NCI-H1092 (cell line): ENCODE results near the gene ATP11B.
"Not testable (repeated sequence)": the region's sequence is repeated elsewhere in the genome, so short reads cannot be mapped to it uniquely, and the experiment has no call there.

ENCODE experiments used
- DNase-seq: peaks from one replicate; lab custom pipeline; 2025; lab: John Stamatoyannopoulos, UW

ATP11B gene

DNA sequence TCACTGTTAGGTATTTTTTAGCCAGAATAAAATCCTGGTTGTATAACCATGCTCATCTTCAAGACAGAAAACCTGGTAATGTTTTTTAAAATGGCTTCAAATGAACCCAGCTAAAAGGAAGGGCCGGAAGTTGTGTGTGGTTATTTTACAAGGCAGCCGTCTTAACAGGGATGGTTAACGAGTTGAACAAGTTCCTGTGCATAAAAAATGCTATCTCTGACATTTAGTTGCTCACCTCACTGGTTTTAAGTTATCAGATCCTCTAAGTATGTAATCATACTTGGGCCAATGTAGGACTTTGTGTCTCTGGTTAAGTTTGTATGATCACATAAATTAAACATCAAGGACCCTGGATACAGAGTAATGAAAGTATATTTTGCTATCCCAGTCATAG lies 2.1 kb downstream of the ATP11B start:
- no peak for DNase-seq

DNA sequence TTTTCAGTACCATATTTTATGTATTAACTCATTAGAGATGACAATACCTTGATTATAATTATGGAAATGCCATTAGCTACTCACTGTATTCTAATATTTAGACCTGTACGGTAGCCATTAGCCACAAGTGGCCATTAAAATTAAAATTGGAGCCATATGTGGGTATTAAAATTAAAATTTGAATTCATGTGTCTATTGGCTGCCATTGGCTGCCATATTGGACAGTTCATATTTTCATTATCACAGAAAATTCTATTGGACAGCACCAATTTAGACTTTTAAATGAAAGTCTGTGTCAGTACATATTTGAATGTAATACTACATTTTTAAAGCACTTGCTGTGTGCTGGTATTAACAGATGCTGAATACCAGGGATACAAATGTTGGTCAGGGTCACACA lies 3.0 kb downstream of the ATP11B start:
- DNase-seq: no peak

DNA sequence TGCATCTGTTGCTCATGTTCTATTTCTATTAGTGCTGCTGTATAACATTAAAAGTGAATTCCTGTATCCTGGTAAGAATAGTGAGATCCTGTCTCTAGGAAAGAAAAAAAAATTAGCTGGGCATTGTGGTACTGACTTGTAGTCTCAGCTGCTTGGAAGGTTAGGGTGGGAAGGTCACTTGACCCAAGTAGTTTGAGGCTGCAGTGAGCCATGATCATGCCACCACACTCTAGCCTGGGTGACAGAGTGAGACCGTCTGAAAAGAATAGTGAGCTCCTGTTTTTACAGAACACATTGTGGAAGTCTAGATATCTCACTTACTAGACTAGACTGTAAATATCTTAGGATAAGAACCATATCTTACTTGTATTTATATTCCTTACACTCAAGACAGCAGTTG lies 4.6 kb downstream of the ATP11B start:
- DNase-seq: no peak

GRCh38 chr3:182799143-182799542 lies 5.8 kb downstream of the ATP11B start:
- not testable (repeated sequence) for DNase-seq

- DNase-seq: no peak
Observed at GRCh38 chr3:182800508-182800907, 7.2 kb downstream of the ATP11B start.

- DNase-seq: no peak
Observed at GRCh38 chr3:182802413-182803390, 9.4 kb downstream of the ATP11B start.

DNA sequence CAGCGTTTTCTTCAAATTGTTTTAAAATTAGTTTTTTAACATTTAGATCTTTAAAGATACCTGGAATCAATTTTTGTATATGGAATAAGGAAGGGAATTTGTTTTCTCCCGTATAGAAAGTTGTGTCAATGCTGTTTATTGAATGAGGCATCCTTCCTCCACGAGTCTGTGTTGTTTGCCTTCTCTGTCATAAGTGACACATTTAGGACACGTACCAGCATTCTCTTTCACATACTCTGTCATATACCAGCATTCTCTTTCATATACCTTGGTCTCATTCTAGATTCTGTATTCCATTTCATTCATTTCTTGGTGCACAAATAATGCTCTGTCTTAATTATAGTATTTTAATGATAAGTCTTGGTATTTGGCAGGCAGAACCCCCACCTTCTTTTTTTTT lies 10.3 kb downstream of the ATP11B start:
- DNase-seq: no peak

DNA sequence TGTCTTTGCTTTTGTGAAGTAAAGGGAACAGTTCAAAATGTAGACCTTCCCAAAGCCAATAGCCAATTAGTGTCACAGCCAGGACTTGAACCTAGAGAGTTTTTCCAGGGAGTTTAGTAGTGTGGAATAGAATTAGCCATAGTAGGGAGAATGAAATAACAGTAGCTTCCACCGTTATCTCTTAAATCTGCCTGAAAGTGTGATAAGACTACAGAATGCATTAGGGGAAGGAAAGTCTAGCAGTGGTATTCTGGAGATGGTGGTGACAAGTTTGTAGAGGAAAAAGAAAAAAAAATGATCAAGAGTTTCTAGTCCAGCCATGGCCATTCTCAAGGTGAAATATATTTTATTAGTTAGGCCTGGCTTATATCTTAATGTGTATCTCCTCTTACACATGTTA lies 13.8 kb downstream of the ATP11B start:
- no peak for DNase-seq

DNA sequence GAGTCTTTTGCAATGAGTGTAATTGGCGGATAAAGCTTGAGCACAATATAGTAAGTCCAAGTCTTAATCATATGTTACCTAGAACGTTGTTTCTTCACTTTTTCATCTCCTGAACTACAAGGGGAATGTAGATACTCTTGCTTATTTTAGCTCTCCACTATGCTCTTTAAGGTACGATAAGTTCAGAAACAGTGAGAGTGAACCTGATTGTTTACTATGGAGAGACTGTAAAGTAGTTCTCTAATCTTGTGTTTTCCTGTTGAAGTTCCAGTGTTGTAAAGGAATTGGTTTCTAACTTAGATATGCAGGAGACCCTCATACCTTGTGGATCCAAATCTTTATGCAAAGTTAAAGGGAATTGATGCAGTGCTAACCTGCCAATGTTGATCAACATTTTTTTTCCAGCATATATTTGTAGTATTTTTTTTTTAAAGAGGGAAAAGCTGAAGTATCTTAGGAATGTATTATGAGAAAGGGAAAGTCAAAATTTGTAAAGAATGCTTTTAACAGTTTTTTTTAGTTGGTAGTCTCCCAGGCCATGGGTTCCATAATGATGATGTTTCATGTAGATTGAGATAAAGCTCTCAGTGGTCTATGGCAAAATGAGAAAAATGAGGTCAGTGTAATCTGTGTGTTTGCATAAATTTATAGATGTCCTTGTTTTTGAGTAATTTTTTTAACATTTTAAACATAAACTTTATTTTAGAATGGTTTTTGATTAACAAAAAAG lies 14.9 kb downstream of the ATP11B start:
- DNase-seq: no peak

DNA sequence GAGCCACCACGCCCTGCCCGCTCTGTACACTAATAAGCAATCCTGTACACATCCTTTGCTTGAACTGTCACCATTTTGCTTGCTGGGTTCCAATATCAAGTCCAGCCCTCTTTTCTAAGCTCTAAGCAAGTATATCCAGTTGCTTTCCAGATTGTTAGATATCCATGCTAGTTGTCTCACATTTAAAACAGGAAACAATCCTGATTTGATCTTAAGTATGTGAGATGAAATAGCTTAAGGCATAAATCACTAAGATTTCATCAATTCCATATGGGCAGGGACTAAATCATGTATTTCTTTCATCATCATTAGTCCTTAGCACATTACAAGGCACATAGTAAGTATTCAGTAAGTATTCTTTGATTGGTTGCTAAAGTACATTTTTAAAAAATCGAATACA lies 16.2 kb downstream of the ATP11B start:
- DNase-seq: no peak

- DNase-seq: no peak
Observed at GRCh38 chr3:182810574-182811268, 17.4 kb downstream of the ATP11B start.

GRCh38 chr3:182811269-182811596 lies 17.9 kb downstream of the ATP11B start:
- no peak for DNase-seq

- no peak for DNase-seq
Observed at GRCh38 chr3:182812123-182812522, 18.8 kb downstream of the ATP11B start.

DNA sequence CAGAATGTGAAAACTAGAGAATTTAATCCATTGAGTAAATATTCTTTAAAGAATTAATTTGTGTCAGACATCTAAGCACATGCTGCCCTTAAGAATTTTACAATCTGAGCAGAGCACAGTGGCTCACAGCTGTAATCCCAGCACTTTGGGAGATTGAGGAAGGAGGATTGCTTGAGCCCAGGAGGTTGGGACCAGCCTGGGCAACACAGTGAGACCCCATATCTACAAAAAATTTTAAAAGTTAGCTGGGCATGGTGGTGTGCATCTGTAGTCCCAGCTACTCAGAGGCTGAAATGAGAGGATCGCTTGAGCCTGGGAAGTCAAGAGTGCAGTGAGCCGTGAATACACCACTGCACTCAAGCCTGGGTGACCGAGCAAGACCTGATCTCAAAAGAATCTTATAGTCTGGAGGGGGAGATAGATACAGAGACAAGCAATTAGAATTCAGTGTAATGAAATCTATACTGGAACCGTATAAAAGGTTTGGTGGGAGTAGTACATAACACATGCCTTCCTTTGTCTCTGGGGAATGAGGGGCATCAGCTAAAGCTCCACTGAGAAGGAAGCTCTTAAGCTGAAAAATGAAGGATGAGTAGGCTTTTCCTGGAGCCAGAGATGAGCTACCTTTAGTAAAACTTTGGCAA lies 21.2 kb downstream of the ATP11B start:
- no peak for DNase-seq

- no peak for DNase-seq
Observed at GRCh38 chr3:182816181-182816580, 22.9 kb downstream of the ATP11B start.

DNA sequence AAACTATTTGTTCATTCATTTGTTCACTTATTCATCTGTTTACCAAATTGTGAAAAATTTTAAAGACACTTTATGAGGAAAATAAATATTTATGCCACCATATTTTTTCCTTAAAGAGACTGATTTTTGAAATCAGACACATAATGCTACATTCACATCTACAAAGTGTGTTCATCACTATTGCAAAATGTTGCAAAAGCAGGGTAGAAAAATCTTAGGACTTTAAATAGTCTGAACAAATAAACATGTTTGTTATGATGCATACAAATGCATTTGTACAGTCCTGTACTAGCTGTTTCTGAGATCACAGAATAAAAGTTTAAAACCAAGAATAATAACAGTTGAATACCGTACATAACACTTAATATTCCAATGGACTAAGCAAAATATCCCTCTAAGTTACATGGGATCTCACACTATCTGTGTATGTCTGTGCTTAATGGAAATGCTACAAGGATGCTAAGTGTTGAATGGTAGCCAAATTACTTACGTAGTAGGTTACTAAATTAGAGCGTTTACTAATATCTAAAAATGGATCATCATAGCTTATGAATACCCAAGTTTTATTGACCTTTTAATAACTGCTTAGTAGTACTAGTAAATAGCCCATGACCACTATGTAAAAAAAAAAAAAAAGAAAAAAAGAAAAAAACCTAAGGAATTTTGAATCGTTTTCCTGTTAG lies 25.1 kb downstream of the ATP11B start:
- no peak for DNase-seq

DNA sequence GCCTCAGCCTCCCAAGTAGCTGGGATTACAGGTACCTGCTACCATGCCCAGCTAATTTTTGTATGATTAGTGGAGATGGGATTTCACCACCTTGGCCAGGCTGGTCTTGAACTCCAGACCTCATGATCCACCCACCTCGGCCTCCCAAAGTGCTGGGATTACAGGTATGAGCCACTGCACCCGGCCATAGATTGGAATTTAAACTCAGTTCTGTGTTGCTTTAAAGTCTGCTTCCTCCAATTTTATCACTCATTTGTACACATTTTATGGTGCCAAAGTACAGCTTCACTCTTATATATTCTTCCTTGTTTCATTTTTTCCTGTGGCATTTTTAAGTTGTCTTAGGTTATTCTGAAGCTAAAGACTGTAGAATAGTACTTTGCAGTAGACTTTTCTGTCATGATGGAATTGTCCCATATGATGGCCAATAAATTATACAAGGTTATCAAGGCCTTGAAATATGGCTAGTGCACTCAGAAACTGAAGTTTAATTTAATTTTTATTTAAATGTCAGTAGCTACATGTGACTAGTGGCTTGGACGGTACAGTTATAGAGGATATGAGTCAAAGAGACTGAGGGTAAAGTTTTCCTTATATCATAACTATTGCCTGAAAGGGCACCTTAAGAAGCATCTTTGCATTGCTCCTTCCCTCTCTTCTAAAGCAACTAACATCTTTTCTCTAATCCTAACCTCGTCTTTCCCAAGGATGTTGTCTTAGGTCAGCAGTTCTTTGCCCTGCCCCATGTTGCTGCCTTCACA lies 28.1 kb downstream of the ATP11B start:
- no peak for DNase-seq

GRCh38 chr3:182822260-182822659 lies 29.0 kb downstream of the ATP11B start:
- DNase-seq: not testable (repeated sequence)

DNA sequence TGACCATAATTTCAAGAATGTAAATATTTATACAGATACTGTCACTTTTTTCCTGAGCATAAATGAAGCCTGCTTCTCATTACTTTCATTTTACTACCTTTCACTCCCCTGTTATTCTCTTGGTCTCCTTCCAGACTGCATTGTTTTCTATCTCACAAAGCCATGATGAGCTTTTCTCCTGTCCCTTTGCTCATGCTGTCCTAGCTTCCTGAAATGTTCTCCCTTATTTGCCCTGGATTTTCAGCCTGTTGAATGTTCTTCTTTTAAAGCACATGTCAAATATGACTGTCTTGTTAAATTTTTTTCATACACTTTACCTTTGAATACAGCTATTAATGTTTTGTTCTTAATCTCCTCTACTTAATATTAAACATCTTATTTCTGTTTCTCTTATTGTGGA lies 31.7 kb downstream of the ATP11B start:
- no peak for DNase-seq

DNA sequence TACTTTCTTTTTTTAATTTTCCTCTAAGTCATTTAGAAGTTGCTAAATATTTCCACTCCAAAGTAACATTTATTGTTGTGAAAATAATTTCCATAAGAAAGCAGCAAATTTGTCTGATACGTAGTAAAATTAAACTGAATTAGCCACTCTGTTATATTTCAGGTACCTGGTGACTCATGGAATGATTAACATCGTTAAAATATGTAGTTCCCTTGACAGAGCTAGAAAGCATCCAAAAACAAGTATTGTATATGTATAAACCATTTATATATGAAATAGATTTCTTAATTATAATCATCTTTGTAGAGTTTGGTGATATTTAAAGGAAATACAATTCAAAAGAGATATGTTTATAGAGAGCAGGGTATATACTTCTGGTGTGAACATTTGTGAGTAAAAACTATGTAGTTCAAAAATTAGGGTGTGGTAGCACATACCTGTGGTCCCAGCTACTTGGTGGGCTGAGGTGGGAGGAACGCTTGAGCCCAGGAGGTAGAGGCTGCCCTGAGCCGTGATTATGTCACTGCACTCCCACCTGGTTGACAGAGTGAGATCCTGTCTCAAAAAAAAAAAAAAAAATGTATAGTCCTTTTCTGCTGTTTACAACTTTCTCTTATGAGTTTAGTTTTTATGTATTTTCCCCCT lies 36.6 kb downstream of the ATP11B start:
- DNase-seq: no peak
